H1 (cell line): ENCODE measurements around the gene PAQR4. TPM values are rescaled to one million over a fixed set of nuclear protein-coding genes. Genes with fewer than 3 reads are reported as not detected.

Experiments used
- CTCF ChIA-PET: fragments of 300-600 bp; sonication (Branson Sonifier 250); formaldehyde crosslinking; loops from one replicate; lab custom pipeline; 2021; ENCODE audit not compliant: partially characterized antibody; lab: Charles Lee
- POLR2A ChIA-PET: fragments of 300-600 bp; sonication (Branson Sonifier 250); formaldehyde crosslinking; loops from one replicate; lab custom pipeline; 2021; ENCODE audit warnings: inconsistent platforms; ENCODE audit not compliant: partially characterized antibody; lab: Charles Lee
- DNase-seq, 2 experiments: peaks; one replicate each; pipeline versions ENCODE4 v3.0.0 to v3.0.0-alpha.2; 2010 to 2022; ENCODE audit warnings: low spot score in 2 of 2, low read depth in 1 of 2, mixed read lengths in 1 of 2
- FAIRE-seq: peaks from 2 replicates; lab custom pipeline; 2011; peaks lifted over from hg19 to GRCh38; lab: Jason Lieb, UNC
- H2AFZ ChIP-seq: 2 replicates; pipeline ENCODE4 v1.8.1; 2012; ENCODE audit warnings: low read length, inconsistent platforms
- H2AK5ac ChIP-seq: 2 replicates; pipeline ENCODE4 v1.6.1; 2013; ENCODE audit warnings: low read depth, low read length
- H2BK120ac ChIP-seq: replicated peaks from 2 replicates; pipeline ENCODE3; 2013; ENCODE audit warnings: low read depth, low read length, inconsistent platforms
- H2BK12ac ChIP-seq: 2 replicates; pipeline ENCODE4 v1.6.1; 2013; ENCODE audit warnings: low read depth, low read length
- H2BK15ac ChIP-seq: 2 replicates; pipeline ENCODE4 v1.6.1; 2013; ENCODE audit warnings: low read length
- H2BK20ac ChIP-seq: 2 replicates; pipeline ENCODE4 v1.6.1; 2013; ENCODE audit warnings: low read length
- H2BK5ac ChIP-seq: 2 replicates; pipeline ENCODE4 v1.6.1; 2013; ENCODE audit warnings: low read depth, low read length
- H3K14ac ChIP-seq: 2 replicates; pipeline ENCODE4 v1.6.1; 2013; ENCODE audit warnings: inconsistent platforms; ENCODE audit not compliant: insufficient read length
- H3K18ac ChIP-seq: 2 replicates; pipeline ENCODE4 v1.6.1; 2013; ENCODE audit warnings: low read length; ENCODE audit errors: extremely low read depth
- H3K23ac ChIP-seq: 2 replicates; pipeline ENCODE4 v1.6.1; 2013; ENCODE audit warnings: inconsistent platforms; ENCODE audit not compliant: insufficient read length
- H3K23me2 ChIP-seq: 2 replicates; pipeline ENCODE4 v1.6.1; 2013; ENCODE audit warnings: low read depth, low read length
- H3K27ac ChIP-seq: 2 replicates; pipeline ENCODE4 v1.6.1; 2011; ENCODE audit warnings: low read depth, low read length, inconsistent platforms
- H3K27me3 ChIP-seq, 4 experiments: replicated peaks in 1 of 4; 1 replicate in 1 of 4; 2 replicates in 3 of 4; pipeline versions ENCODE4 v1.6.1 to v1.8.1; 2011 to 2013; ENCODE audit warnings: low read length in 3 of 4, mild to moderate bottlenecking in 3 of 4, inconsistent platforms in 2 of 4, mixed read lengths in 2 of 4, moderate library complexity in 1 of 4; ENCODE audit not compliant: control insufficient read depth in 3 of 4, insufficient read depth in 3 of 4; ENCODE audit errors: extremely low read depth in 1 of 4
- H3K36me3 ChIP-seq, 4 experiments: 2 replicates each; pipeline versions ENCODE4 v1.6.1 to v1.8.1; 2011 to 2013; ENCODE audit warnings: mild to moderate bottlenecking in 4 of 4, low read length in 3 of 4, moderate library complexity in 2 of 4, control low read depth in 1 of 4, inconsistent platforms in 1 of 4; ENCODE audit not compliant: insufficient read depth in 4 of 4, control insufficient read depth in 2 of 4
- H3K4ac ChIP-seq: replicated peaks from 2 replicates; pipeline ENCODE3; 2013; ENCODE audit warnings: low read length, low read depth, mixed read lengths, inconsistent platforms; ENCODE audit not compliant: insufficient read length
- H3K4me1 ChIP-seq, 4 experiments: replicated peaks in 1 of 4; 1 replicate in 1 of 4; 2 replicates in 3 of 4; pipeline versions ENCODE4 v1.6.1 to v1.8.1; 2011 to 2013; ENCODE audit warnings: low read length in 3 of 4, inconsistent platforms in 2 of 4, mixed read lengths in 1 of 4; ENCODE audit not compliant: insufficient read depth in 4 of 4, control insufficient read depth in 3 of 4
- H3K4me2 ChIP-seq, 2 experiments: 2 replicates each; pipeline versions ENCODE4 v1.6.1 to v1.8.1; 2011 to 2013; ENCODE audit warnings: low read depth in 2 of 2, low read length in 2 of 2, control low read depth in 1 of 2, inconsistent platforms in 1 of 2, mild to moderate bottlenecking in 1 of 2; ENCODE audit not compliant: insufficient read depth in 1 of 2
- H3K4me3 ChIP-seq, 4 experiments: fragments of 200-600, 300-600 bp in 1 of 4; sonication (generic), shearing (Covaris generic), sonication (Bioruptor Twin) in 1 of 4; 2 replicates each; pipeline versions ENCODE4 v1.5.1 to v1.8.1; 2011 to 2016; ENCODE audit warnings: low read length in 4 of 4, low read depth in 3 of 4, control low read depth in 2 of 4, inconsistent platforms in 2 of 4, mild to moderate bottlenecking in 2 of 4, mixed read lengths in 1 of 4, moderate library complexity in 1 of 4; ENCODE audit not compliant: insufficient read depth in 2 of 4; ENCODE audit errors: extremely low read depth in 1 of 4
- H3K56ac ChIP-seq: replicated peaks from 2 replicates; pipeline ENCODE3; 2013; ENCODE audit warnings: low read depth, mild to moderate bottlenecking, mixed read lengths, low read length, inconsistent platforms; ENCODE audit not compliant: insufficient read length
- H3K79me1 ChIP-seq: 2 replicates; pipeline ENCODE4 v1.6.1; 2013; ENCODE audit warnings: low read depth, low read length, control low read depth
- H3K79me2 ChIP-seq, 2 experiments: 2 replicates each; pipeline versions ENCODE4 v1.6.1 to v1.8.1; 2012 to 2013; ENCODE audit warnings: low read length in 2 of 2, mild to moderate bottlenecking in 2 of 2, inconsistent platforms in 1 of 2; ENCODE audit not compliant: insufficient read depth in 2 of 2, control insufficient read depth in 1 of 2
- H3K9ac ChIP-seq, 4 experiments: replicated peaks in 1 of 4; 1 replicate in 1 of 4; 2 replicates in 3 of 4; pipeline versions ENCODE4 v1.6.1 to v1.8.1; 2011 to 2013; ENCODE audit warnings: low read depth in 3 of 4, low read length in 3 of 4, control low read depth in 2 of 4, mild to moderate bottlenecking in 2 of 4, moderate library complexity in 2 of 4, inconsistent platforms in 1 of 4; ENCODE audit errors: extremely low read depth in 1 of 4
- H3K9me3 ChIP-seq, 2 experiments: 2 replicates each; pipeline versions ENCODE4 v1.6.1 to v1.8.1; 2012 to 2013; ENCODE audit warnings: mild to moderate bottlenecking in 2 of 2, moderate library complexity in 2 of 2, control low read depth in 1 of 2, inconsistent platforms in 1 of 2, low read depth in 1 of 2, low read length in 1 of 2, mixed read lengths in 1 of 2; ENCODE audit not compliant: insufficient read depth in 2 of 2
- H4K20me1 ChIP-seq, 2 experiments: replicated peaks in 1 of 2; 2 replicates each; pipeline versions ENCODE3 to v1.8.1; 2011 to 2013; ENCODE audit warnings: inconsistent platforms in 2 of 2, low read length in 2 of 2, mild to moderate bottlenecking in 1 of 2; ENCODE audit not compliant: insufficient read depth in 2 of 2, control insufficient read depth in 1 of 2
- H4K5ac ChIP-seq: 2 replicates; pipeline ENCODE4 v1.6.1; 2013; ENCODE audit warnings: low read length, low read depth, mixed read lengths, inconsistent platforms; ENCODE audit not compliant: insufficient read length
- H4K8ac ChIP-seq: 2 replicates; pipeline ENCODE4 v1.8.0; 2013; ENCODE audit warnings: mild to moderate bottlenecking, moderate library complexity, low read length, inconsistent platforms; ENCODE audit not compliant: insufficient read depth; ENCODE audit errors: extremely low read depth
- H4K91ac ChIP-seq: replicated peaks from 2 replicates; pipeline ENCODE3; 2013; ENCODE audit warnings: low read length, mixed read lengths, inconsistent platforms; ENCODE audit not compliant: insufficient read length
- BACH1 ChIP-seq: IDR thresholded peaks from 2 replicates; pipeline ENCODE4 v1.6.1; 2012; ENCODE audit warnings: low read length, improper control_type of control experiment
- CTCF ChIP-seq, 3 experiments: IDR thresholded peaks; 1 replicate in 2 of 3; 2 replicates in 1 of 3; pipeline versions ENCODE4 v1.5.1 to v1.6.1; 2011; ENCODE audit warnings: low read length in 3 of 3, mild to moderate bottlenecking in 3 of 3, inconsistent platforms in 2 of 3, low read depth in 1 of 3, moderate library complexity in 1 of 3; ENCODE audit not compliant: insufficient read depth in 1 of 3; ENCODE audit errors: control extremely low read depth in 1 of 3
- GABPA ChIP-seq: IDR thresholded peaks from 2 replicates; pipeline ENCODE4 v1.6.1; 2011; ENCODE audit warnings: mild to moderate bottlenecking, low read length, moderate library complexity, borderline replicate concordance; ENCODE audit not compliant: insufficient read depth
- RAD21 ChIP-seq, 2 experiments: IDR thresholded peaks in 1 of 2; conservative IDR thresholded peaks in 1 of 2; 2 replicates each; pipeline ENCODE4 v1.6.1; 2011; ENCODE audit warnings: low read depth in 2 of 2, low read length in 2 of 2, improper control_type of control experiment in 1 of 2, inconsistent platforms in 1 of 2, mild to moderate bottlenecking in 1 of 2, moderate library complexity in 1 of 2
- RNF2 ChIP-seq: fragments of 200-900, 300-1000 bp; sonication (generic); IDR thresholded peaks from 2 replicates; pipeline ENCODE4 v1.7.1; 2016; ENCODE audit warnings: borderline replicate concordance, low read depth, mild to moderate bottlenecking, antibody characterized with exemption, low read length; ENCODE audit not compliant: poor library complexity, severe bottlenecking; ENCODE audit errors: missing control alignments
- SIN3A ChIP-seq, 2 experiments: IDR thresholded peaks in 1 of 2; conservative IDR thresholded peaks in 1 of 2; 2 replicates each; pipeline ENCODE4 v1.6.1; 2011 to 2012; ENCODE audit warnings: low read length in 2 of 2, improper control_type of control experiment in 1 of 2, low read depth in 1 of 2, mild to moderate bottlenecking in 1 of 2
- SIRT6 ChIP-seq: IDR thresholded peaks from one replicate; pipeline ENCODE4 v1.7.1; 2012; ENCODE audit warnings: low read length, inconsistent platforms
- TBP ChIP-seq: IDR thresholded peaks from 2 replicates; pipeline ENCODE4 v1.6.1; 2011; ENCODE audit warnings: low read depth, low read length, improper control_type of control experiment
- WGBS, 2 experiments: shearing (Covaris generic) in 1 of 2; methylation state at CpG; one replicate each; pipeline versions ENCODE4 v1.1.6 to v1.1.7; 2013 to 2015; ENCODE audit warnings: low lambda C conversion rate in 2 of 2, mixed read lengths in 2 of 2, inconsistent platforms in 1 of 2, low coverage in 1 of 2, missing lambda C conversion rate in 1 of 2; ENCODE audit not compliant: insufficient replicate concordance in 2 of 2, insufficient coverage in 1 of 2, insufficient read length in 1 of 2; ENCODE audit errors: extremely low coverage in 1 of 2, missing lambda C conversion rate in 1 of 2; 5-methylcytosine and 5-hydroxymethylcytosine counted together
- polyA plus RNA-seq, 7 experiments: library from polyadenylated mRNA; depleted of rRNA in 3 of 7; stranded (reverse) in 5 of 7; unstranded in 2 of 7; fragments of >200 nt in 5 of 7; fragments of 200-250 nt in 2 of 7; gene quantifications; 1 replicate in 5 of 7; 2 replicates in 1 of 7; 4 replicates in 1 of 7; pipeline versions ENCODE4 v1.2.1 to v1.2.3, GENCODE V29; 2011 to 2013; ENCODE audit warnings: missing spikeins in 2 of 7, mixed read lengths in 2 of 7
- total RNA-seq: library from RNA; stranded (reverse); fragmentation: NEBNext Ultra II Directional; extraction: Animal tissue kit (Norgen Biotek cat#: 25700); gene quantifications from 2 replicates; pipeline ENCODE4 v1.2.1, GENCODE V29; 2021

PAQR4 gene
- total and polyA plus RNA-seq, 2 of the 8 experiments (the other 6 are each of a cell fraction or from before 2014, with no cell fraction given), result 28.2 to 34.6 TPM

DNA sequence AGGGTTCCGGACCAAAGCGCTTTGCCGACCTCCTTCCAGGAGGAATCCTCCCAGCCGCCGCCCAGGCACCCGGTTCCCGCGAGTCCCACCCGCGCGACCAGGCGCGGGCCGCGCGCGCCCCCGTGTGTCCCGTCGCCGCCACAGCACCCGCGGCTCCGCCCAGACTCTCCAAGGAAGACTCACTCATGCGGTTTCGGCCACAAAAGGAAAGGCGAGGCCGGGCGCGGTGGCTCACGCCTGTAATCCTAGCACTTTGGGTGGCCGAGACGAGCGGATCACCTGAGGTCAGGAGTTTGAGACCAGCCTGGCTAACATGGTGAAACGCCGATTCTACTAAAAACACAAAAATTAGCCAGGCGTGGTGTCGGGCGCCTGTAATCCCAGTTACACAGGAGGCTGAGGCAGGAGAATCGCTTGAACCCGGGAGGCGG is 14.6 kb downstream of the PAQR4 start:
- ChIA-PET POLR2A (interaction anchor here (0.7 to 25.4 kb wide), 9 partner anchors 8 to 756 kb away, joined by 3 to 455 read pairs (median 13); partner anchors contain the start of genes CLDN6, HCFC1R1, KREMEN2 and PAQR4), CTCF (interaction anchor here (0.6 to 2.5 kb wide), 21 partner anchors 9 to 120 kb away, joined by 3 to 15 read pairs (median 5); partner anchors contain the start of gene TNFRSF12A)
- WGBS, 2 experiments, result 19% methylated on average over 42 of the region's 42 CpGs; no CpG with 5 or more reads in 1 of the 2 experiments
- no peaks in the 10 kb centered on the region; a peak in 1 of 7 replicates for H3K27me3 ChIP-seq
- H2BK15ac ChIP-seq, result no peak overlapping the region
- no peak overlapping the region for H2AFZ ChIP-seq
- H3K56ac ChIP-seq, result no peak overlapping the region
- H4K20me1 ChIP-seq, result peaks cover 0 to 7% of the 10 kb centered on the region in 2 experiments
- no peaks in the 10 kb centered on the region for H3K36me3 ChIP-seq
- H3K23ac ChIP-seq, result no peak overlapping the region
- no peak overlapping the region for H4K5ac ChIP-seq
- DNase-seq (peak in 1 of 2 experiments; percentile 95), FAIRE-seq (no peak)
- peak overlapping the region in 1 of 2 experiments; percentile 46; a peak in 3 of 4 replicates for H3K4me2 ChIP-seq
- no peak overlapping the region for H2BK20ac ChIP-seq
- no peak overlapping the region for H3K4ac ChIP-seq
- peak overlapping the region in 1 of 4 experiments; percentile 27; a peak in 1 of 8 replicates for H3K4me3 ChIP-seq
- H3K79me2 ChIP-seq, result peaks cover 0 to 8% of the 10 kb centered on the region in 2 experiments; a peak in 2 of 4 replicates
- H3K23me2 ChIP-seq, result peaks cover 12% of the 10 kb centered on the region; the same call in 1 of the 2 replicates
- H3K18ac ChIP-seq, result no peak overlapping the region; the same call in 1 of the 2 replicates
- no peak overlapping the region for H3K14ac ChIP-seq
- H4K8ac ChIP-seq, result 0 out of 2 replicates have a peak overlapping the region, but pooled peaks have one; percentile 54
- H3K79me1 ChIP-seq, result peaks cover 4% of the 10 kb centered on the region; the same call in 1 of the 2 replicates
- no peak overlapping the region for H2BK120ac ChIP-seq
- no peak overlapping the region for H2BK12ac ChIP-seq
- H3K9ac ChIP-seq, result no peak overlapping the region
- no peak overlapping the region for H3K27ac ChIP-seq
- H3K4me1 ChIP-seq, result peaks cover 3 to 27% (median 15%) of the 10 kb centered on the region in 4 experiments
- no peak overlapping the region for H4K91ac ChIP-seq
- H2BK5ac ChIP-seq, result no peak overlapping the region
- no peak overlapping the region for H2AK5ac ChIP-seq
- no peaks in the 10 kb centered on the region for H3K9me3 ChIP-seq
- TF ChIP-seq CTCF (IDR thresholded peaks at IDR 0.05; ENCODE audit: control extremely low read depth in 1 of 3, insufficient read depth in 1 of 3, low read depth in 1 of 3, low read length in 3 of 3) (peak; percentile 83 to 87 (median 84)), GABPA (peak; percentile 60; the same call in 1 of the 2 replicates), RAD21 (IDR thresholded peaks at IDR 0.05 in 1 of 2, conservative IDR thresholded peaks at IDR 0.05 in 1 of 2; ENCODE audit: low read depth in 2 of 2, low read length in 2 of 2) (peak; percentile 73 to 81), BACH1 (peak; percentile 85), RNF2 (no peak), SIN3A (conservative IDR thresholded peaks at IDR 0.05 in 1 of 2, IDR thresholded peaks at IDR 0.05 in 1 of 2; ENCODE audit: low read depth in 1 of 2, low read length in 2 of 2) (peak in 1 of 2 experiments; percentile 51; a peak in 1 of 4 replicates), TBP (peak; percentile 38; the same call in 1 of the 2 replicates), SIRT6 (no peak)
